Kidney epithelial cell (primary cell): Measurements from ENCODE around the gene SLC46A1. TPM values are rescaled to one million over a fixed set of nuclear protein-coding genes. Genes with fewer than 3 reads are reported as not detected.
A peak's percentile ranks its signal among the peaks of the same experiment; 100 is the strongest.
"Not testable (repeated sequence)": the region's sequence is repeated elsewhere in the genome, so short reads cannot be mapped to it uniquely, and the experiment has no call there.

Source experiments
- DNase-seq: peaks from one replicate; pipeline ENCODE4 v3.0.0-alpha.2; 2010; ENCODE audit warnings: low read depth
- H3K27me3 ChIP-seq: 2 replicates; pipeline ENCODE4 v1.6.0; 2011; ENCODE audit warnings: low read length; ENCODE audit not compliant: control insufficient read depth, insufficient read depth
- H3K36me3 ChIP-seq: 2 replicates; pipeline ENCODE4 v1.5.1; 2011; ENCODE audit warnings: low read length; ENCODE audit not compliant: control insufficient read depth, insufficient read depth
- H3K4me3 ChIP-seq: 2 replicates; pipeline ENCODE4 v1.5.1; 2011; ENCODE audit warnings: low read depth, mild to moderate bottlenecking, control low read depth, low read length
- CTCF ChIP-seq: IDR thresholded peaks from 2 replicates; pipeline ENCODE4 v1.5.1; 2011; ENCODE audit warnings: mild to moderate bottlenecking, moderate library complexity, low read length, control low read depth, inconsistent platforms; ENCODE audit not compliant: insufficient read depth, poor library complexity, severe bottlenecking
- total RNA-seq: library from RNA; depleted of rRNA; stranded (reverse); fragments of >200 nt; gene quantifications from 2 replicates; pipeline ENCODE4 v1.2.3, GENCODE V29; 2015

Gene SLC46A1
- total RNA-seq, 1 donor from 2014 or later = 6.2 TPM

- DNase-seq = no peak
- no peaks in the 10 kb centered on the region for H3K36me3 ChIP-seq
- no peaks in the 10 kb centered on the region for H3K27me3 ChIP-seq
- no peak for TF ChIP-seq CTCF
- no peak overlapping the region for H3K4me3 ChIP-seq
Observed at GRCh38 chr17:28433721-28434120, 27.7 kb upstream of the SLC46A1 start.

- not testable (repeated sequence) for DNase-seq, H3K36me3 ChIP-seq, H3K27me3 ChIP-seq, H3K4me3 ChIP-seq
Observed at GRCh38 chr17:28427982-28428381, 22.0 kb upstream of the SLC46A1 start.

GRCh38 chr17:28427371-28427770, 21.4 kb upstream of the SLC46A1 start:
- no peak overlapping the region for H3K4me3 ChIP-seq
- no peak for DNase-seq

GRCh38 chr17:28426081-28426519, 20.1 kb upstream of the SLC46A1 start:
- Histone ChIP-seq H3K36me3 (no peaks in the 10 kb centered on the region), H3K27me3 (peaks cover 2% of the 10 kb centered on the region), H3K4me3 (no peak overlapping the region)
- peak; percentile 46 for TF ChIP-seq CTCF
- DNase-seq = no peak

More at GRCh38 chr17:28427371-28427770, 21.4 kb upstream of the SLC46A1 start:
- H3K36me3 ChIP-seq = no peaks in the 10 kb centered on the region
- no peak for TF ChIP-seq CTCF
- H3K27me3 ChIP-seq = peaks cover 2% of the 10 kb centered on the region

- TF ChIP-seq CTCF = no peak
Observed at GRCh38 chr17:28425206-28425605, 19.2 kb upstream of the SLC46A1 start.

GRCh38 chr17:28421787-28422305, 15.8 kb upstream of the SLC46A1 start:
- no peaks in the 10 kb centered on the region for H3K36me3 ChIP-seq
- no peak for TF ChIP-seq CTCF
- DNase-seq = no peak

More at GRCh38 chr17:28425206-28425605, 19.2 kb upstream of the SLC46A1 start:
- no peak overlapping the region for H3K4me3 ChIP-seq
- H3K36me3 ChIP-seq = no peaks in the 10 kb centered on the region
- peaks cover 2% of the 10 kb centered on the region for H3K27me3 ChIP-seq
- no peak for DNase-seq

More at GRCh38 chr17:28421787-28422305, 15.8 kb upstream of the SLC46A1 start:
- Histone ChIP-seq H3K27me3 (peaks cover 2% of the 10 kb centered on the region), H3K4me3 (no peak overlapping the region)
